OCI-LY3 (cell line): ENCODE measurements around the gene CHCHD5.

Experiments
- H2AFZ ChIP-seq: fragments of 200-600, 300-600 bp; shearing (Covaris generic); 2 replicates; pipeline ENCODE4 v1.6.0; 2014; ENCODE audit warnings: antibody characterized with exemption, low read depth, low read length
- H3K27ac ChIP-seq: fragments of 200-600, 300-600 bp; sonication (generic); 2 replicates; pipeline ENCODE4 v1.5.1; 2014; ENCODE audit warnings: mild to moderate bottlenecking, low read length, moderate library complexity, mixed read lengths
- H3K27me3 ChIP-seq: fragments of 200-600, 300-600 bp; sonication (generic); 2 replicates; pipeline ENCODE4 v1.6.1; 2014; ENCODE audit warnings: low read depth, low read length, mixed read lengths
- H3K36me3 ChIP-seq: fragments of 200-600, 300-600 bp; sonication (generic); replicated peaks from 2 replicates; pipeline ENCODE3; 2014; ENCODE audit warnings: low read depth, low read length, mixed read lengths
- H3K4me1 ChIP-seq: fragments of 300-600, 200-600 bp; sonication (generic); 2 replicates; pipeline ENCODE4 v1.6.1; 2014; ENCODE audit warnings: low read length, mixed read lengths
- H3K4me2 ChIP-seq: fragments of 200-600, 300-600 bp; sonication (generic); 2 replicates; pipeline ENCODE4 v1.6.1; 2014; ENCODE audit warnings: low read length, mixed read lengths
- H3K4me3 ChIP-seq: fragments of 300-600, 200-600 bp; sonication (generic); 2 replicates; pipeline ENCODE4 v1.5.1; 2014; ENCODE audit warnings: antibody characterized with exemption, mild to moderate bottlenecking, low read length, moderate library complexity
- H3K79me2 ChIP-seq: fragments of 300-600, 200-600 bp; shearing (Covaris generic); 2 replicates; pipeline ENCODE4 v1.6.1; 2014; ENCODE audit warnings: mild to moderate bottlenecking, low read length, mixed read lengths
- H3K9ac ChIP-seq: fragments of 300-600, 200-600 bp; shearing (Covaris generic); 2 replicates; pipeline ENCODE4 v1.6.0; 2014; ENCODE audit warnings: mild to moderate bottlenecking, low read length, moderate library complexity
- H3K9me3 ChIP-seq: fragments of 200-600, 300-600 bp; shearing (Covaris generic); 2 replicates; pipeline ENCODE4 v1.6.1; 2014; ENCODE audit warnings: low read length, mixed read lengths; ENCODE audit not compliant: insufficient read depth
- H4K20me1 ChIP-seq: fragments of 200-600, 300-600 bp; sonication (generic); 2 replicates; pipeline ENCODE4 v1.6.1; 2016; ENCODE audit warnings: low read length, mixed read lengths; ENCODE audit not compliant: insufficient read depth
- CTCF ChIP-seq: fragments of 200-600, 300-600 bp; sonication (generic); IDR thresholded peaks from 2 replicates; pipeline ENCODE4 v1.5.1; 2014; ENCODE audit warnings: antibody characterized with exemption, low read length, low read depth
- EZH2phosphoT487 ChIP-seq: fragments of 200-600 bp; shearing (Covaris generic); IDR thresholded peaks from 2 replicates; pipeline ENCODE4 v1.6.1; 2018; ENCODE audit warnings: antibody characterized with exemption, mixed run types, low read depth

CHCHD5 gene

GRCh38 chr2:112634874-112635157 is 50.4 kb downstream of the CHCHD5 start:
- no peak overlapping the region for H3K4me2 ChIP-seq
- no peak overlapping the region for H3K9ac ChIP-seq
- H3K79me2 ChIP-seq: no peaks in the 10 kb centered on the region
- no peaks in the 10 kb centered on the region for H3K9me3 ChIP-seq
- H4K20me1 ChIP-seq: peaks cover 3% of the 10 kb centered on the region; the same call in 1 of the 2 replicates
- no peak overlapping the region for H3K4me3 ChIP-seq
- no peak overlapping the region for H2AFZ ChIP-seq
- no peak for TF ChIP-seq CTCF
- no peak for TF ChIP-seq EZH2phosphoT487
- H3K36me3 ChIP-seq: no peaks in the 10 kb centered on the region
- peaks cover 60% of the 10 kb centered on the region for H3K27me3 ChIP-seq
- H3K27ac ChIP-seq: no peak overlapping the region
- peaks cover 37% of the 10 kb centered on the region for H3K4me1 ChIP-seq

- Histone ChIP-seq H3K9me3 (no peaks in the 10 kb centered on the region), H3K27ac (no peak overlapping the region), H4K20me1 (peaks cover 3% of the 10 kb centered on the region; the same call in 1 of the 2 replicates), H3K36me3 (no peaks in the 10 kb centered on the region), H3K27me3 (peaks cover 45% of the 10 kb centered on the region), H3K4me3 (peak overlapping the region; percentile 44), H2AFZ (no peak overlapping the region), H3K79me2 (no peaks in the 10 kb centered on the region), H3K9ac (no peak overlapping the region), H3K4me1 (peaks cover 21% of the 10 kb centered on the region), H3K4me2 (peak overlapping the region; percentile 80)
- no peak for TF ChIP-seq EZH2phosphoT487
- no peak for TF ChIP-seq CTCF
Measured at GRCh38 chr2:112636605-112637288, 52.3 kb downstream of the CHCHD5 start.

GRCh38 chr2:112637289-112637660 is 52.9 kb downstream of the CHCHD5 start:
- Histone ChIP-seq H3K9ac (no peak overlapping the region), H3K4me3 (no peak overlapping the region), H3K36me3 (no peaks in the 10 kb centered on the region), H3K9me3 (no peaks in the 10 kb centered on the region), H4K20me1 (peaks cover 3% of the 10 kb centered on the region; the same call in 1 of the 2 replicates), H2AFZ (no peak overlapping the region), H3K4me2 (no peak overlapping the region; the same call in 1 of the 2 replicates), H3K79me2 (no peaks in the 10 kb centered on the region), H3K27me3 (peaks cover 41% of the 10 kb centered on the region), H3K27ac (no peak overlapping the region), H3K4me1 (peaks cover 20% of the 10 kb centered on the region)
- TF ChIP-seq CTCF (no peak), EZH2phosphoT487 (no peak)
